GM18520 (cell line): ENCODE data around the gene MS4A13.
"Not testable (repeated sequence)": the region's sequence is repeated elsewhere in the genome, so short reads cannot be mapped to it uniquely, and the experiment has no call there.

ENCODE experiments used
- ATAC-seq: cut with Tn5 transposase; IDR thresholded peaks from one replicate; pipeline ENCODE4 v1.9.1; 2021; ENCODE audit not compliant: unreplicated experiment

The MS4A13 gene, protein sequence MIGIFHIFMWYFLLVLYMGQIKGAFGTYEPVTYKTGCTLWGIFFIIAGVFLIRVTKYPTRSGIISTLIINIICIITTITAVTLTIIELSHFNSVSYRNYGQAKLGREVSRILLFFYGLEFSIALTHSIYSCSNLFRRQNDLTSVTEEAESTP

DNA sequence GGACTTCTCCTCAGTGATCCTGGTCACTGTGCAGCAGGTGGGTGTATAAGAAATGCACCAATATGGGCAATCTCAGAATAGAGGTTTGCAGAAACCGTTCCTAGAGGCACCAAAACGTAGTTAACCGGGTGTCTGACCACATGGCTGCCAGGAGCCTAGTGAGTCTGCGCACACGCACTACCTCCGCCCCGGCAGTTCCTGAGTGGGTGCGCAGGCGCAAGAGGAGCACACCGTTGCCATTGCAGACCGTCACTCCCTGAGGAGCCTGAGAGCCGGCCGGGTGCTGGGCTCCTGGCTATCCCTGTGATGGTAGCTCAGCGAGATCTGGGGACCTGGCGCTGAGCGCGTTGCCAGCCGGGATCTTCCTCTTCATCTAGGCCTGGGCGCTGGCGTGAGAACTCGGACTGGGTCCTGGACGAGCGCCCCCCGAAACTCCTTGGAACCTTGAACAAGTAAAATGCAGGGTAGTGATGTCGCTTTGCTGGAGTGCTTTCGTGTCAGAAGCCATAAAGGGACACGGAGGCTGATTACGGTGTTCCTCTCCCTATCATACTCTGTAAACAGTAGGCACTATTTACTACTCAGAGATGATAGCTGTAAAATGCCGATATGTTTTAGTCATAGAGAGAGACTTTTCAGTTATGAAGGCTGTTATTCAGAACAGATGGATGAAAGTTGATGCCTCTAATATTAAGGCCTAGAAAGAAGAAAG is at the start of gene MS4A13:
MS4A13 (plus strand) TSS at position 249 of the 712 bp plus-strand sequence. CDS start 2,692 bp downstream, outside the sequence.
- no peak for ATAC-seq

DNA sequence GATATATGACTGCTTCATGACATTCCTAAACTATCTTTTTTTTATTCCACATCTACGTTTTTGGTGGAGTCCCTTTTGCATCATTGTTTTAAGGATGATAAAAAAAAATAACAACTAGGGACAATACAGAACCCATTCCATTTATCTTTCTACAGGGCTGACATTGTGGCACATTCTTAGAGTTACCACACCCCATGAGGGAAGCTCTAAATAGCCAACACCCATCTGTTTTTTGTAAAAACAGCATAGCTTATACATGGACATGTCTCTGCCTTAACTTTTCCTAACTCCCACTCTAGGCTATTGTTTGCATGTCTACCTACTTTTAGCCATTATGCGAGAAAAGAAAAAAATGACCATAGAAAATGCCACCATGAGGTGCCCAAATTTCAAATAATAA is 46.4 kb upstream of the MS4A13 start:
- no peak for ATAC-seq

DNA sequence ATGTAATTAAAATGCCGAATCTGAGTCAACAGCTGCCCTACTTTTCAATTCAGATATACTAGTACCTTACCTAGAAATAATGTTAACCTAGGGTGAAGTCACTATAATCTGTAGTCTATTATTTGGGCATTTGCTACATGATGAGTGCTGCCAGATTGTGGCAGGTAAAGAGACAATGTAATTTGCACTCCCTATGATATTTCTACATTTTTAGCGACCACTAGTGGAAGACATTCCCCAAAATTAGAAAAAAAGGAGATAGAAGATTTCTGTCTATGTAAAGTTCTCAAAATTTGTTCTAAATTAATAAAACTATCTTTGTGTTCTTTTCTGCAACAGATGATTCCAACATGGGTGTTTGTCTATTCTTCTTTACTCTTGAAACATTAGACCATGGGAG is 45.5 kb upstream of the MS4A13 start:
- ATAC-seq = no peak

DNA sequence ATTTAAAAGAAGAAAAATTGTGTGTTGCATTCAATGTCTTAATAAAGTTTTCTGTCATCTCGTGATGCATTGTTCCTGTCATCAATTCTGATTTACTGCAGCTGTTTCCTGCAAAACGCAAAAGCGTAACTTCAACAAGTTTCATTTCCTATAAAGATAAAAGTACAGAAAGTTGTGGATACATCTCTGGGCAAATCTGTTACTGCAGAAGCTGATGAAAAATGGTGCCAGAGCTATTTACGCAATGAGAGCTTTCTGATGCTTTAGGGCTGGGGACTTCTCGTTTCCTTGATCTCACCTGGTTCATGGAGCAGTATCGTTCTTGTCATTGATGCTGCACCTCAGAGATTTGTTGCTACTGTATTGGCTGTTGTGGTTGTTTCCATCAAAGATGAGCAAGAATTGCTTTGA is 38.2 kb upstream of the MS4A13 start:
- ATAC-seq = no peak

DNA sequence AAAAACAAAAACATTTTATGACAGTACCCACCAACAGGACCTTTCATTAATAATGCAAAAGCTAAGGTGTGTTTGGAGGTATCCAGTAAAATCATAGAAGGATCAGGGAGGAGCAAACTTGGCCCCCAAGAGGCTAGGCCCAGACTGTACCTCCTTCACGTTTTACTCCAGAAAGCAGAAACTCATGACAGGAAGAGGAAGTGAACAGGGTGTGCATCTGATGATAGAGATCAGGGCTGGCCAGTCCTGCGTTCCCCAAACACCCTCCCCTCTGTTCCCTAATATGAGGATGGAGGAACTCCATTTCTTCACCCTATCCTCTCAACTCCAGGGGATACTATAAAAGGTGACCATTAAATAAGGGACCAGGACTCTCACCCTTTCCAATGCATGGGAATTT is 32.8 kb upstream of the MS4A13 start:
- ATAC-seq = no peak

DNA sequence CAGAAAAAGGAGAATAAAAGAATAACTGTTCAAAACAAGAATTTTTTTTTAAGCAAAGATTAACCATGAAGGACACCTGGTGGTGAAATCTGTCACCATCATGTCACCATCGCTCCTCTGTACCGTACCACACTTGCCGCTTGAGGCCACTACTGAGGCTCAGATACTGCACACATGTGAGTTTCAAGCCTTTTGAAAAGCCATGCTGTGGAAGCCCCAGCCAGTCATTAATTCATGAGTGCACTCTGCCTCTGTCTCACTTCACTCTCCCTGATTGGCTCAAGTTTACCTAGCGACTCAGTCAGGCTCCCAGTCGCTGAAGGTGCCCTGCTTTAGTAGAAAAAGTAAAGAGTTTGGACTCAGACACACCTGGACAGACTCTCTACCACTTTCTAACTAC is 29.2 kb upstream of the MS4A13 start:
- peak; percentile 94 for ATAC-seq

DNA sequence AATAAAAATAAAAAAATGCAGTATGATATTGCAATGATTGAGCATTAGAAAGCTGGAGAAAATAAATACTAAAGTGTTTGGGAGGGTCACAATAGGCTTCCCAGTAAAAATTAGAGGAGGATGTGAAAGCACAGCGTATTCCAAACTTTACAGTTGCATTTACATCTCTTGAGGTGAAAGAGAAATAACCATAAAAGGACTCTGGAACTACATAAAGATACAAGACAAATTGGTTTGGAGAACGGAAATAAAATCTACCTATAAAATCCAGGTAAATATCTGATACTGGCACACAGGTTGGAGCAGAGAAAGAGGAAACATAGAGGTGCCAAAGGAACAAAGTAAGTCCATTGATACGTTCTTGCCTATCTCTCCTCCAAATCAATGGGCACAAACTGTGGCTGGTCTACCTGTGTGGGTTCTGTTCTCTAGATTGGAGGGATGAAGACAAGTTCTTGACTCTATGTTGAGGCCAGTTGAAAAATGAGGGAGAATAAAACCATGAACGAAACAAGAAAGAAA is 22.6 kb upstream of the MS4A13 start, which contains the start of gene MS4A12:
MS4A12 (plus strand) TSS at position 291 of the 522 bp plus-strand sequence. CDS start 4,541 bp downstream, outside the sequence.
- no peak for ATAC-seq

DNA sequence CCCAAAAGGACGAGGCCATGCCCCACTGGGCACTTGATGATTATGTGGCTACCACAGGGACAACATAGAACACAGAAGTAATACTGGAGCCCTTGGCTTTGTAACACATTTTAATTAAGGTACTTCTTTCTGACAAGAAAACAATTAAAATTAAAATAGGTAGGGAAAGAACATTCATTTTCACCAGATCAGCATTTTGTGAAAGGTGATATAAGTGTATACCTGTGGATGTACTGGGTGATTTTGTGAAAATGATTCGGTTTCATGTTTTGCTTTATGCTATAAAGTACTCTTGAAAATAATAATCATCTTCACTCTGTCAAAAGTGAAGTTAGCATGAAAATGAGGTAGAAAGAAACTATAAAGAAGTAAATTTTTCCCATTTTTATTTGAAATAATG is 21.7 kb upstream of the MS4A13 start:
- no peak for ATAC-seq

DNA sequence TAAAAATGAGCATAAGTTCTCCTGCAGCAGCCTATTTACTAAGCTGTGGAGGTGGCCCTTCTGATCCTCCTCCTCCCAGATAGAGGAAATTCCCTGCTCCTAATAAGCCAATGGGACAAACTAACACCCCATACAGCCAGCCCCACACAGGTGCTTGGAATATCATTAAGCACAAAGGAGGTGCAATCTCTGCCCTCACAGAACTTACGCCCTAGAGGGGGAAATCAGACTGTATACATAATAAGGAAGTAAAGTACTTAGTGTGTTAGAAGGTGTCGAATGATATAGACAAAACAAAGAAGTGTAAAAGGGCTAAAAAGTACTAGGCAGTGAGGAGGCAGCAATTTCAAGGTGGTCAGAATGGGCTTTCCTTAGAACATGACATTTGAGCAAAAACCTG is 16.8 kb upstream of the MS4A13 start:
- ATAC-seq = no peak

DNA sequence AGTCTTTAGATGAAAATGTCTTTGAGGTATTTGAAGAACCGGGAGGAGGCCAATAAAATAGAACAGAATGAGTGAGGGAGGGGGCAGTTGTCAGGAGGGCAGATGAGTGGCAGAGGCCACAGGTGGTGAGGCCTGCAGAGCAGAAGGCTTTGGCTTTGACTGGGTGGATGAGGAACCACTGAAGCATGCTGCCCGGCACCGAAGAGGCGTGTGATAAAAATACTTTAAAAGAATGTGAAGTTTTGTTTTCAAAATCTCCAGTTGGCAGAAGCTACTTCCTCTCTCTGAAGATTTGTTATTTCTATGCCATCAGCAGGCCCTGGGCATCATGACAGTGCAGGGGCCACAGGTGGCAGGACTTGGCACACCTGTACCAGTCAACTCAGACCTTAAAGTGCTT is 16.3 kb upstream of the MS4A13 start:
- ATAC-seq = no peak

DNA sequence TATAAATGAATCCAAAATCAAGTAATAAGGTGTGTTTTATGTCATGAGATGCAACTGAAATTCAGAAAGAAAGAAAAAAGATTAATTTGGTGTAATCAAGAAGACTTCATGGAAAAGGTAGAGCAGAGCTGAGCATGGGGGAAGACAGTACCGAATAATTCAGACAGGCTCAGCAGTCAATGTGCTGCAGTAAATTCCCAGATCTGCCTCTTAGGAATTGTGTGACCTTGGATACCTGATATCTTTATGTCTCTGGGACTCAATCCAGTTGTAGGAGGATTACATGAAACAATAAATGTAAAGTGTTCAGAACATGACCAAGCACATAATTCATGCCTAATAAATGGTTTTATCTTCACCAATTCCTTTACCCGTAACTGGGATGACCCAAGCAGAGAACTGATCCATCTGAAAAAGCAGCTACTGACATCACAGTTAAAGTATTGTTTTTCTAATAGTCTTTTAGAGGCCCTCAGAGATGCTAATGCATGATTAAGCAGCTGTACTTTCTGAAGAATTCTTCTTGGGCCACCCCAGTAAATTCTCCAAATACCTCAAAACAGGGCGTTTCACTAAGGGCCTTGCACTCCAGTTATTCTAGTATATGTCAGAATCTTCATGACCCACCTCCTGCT is 14.8 kb upstream of the MS4A13 start:
- no peak for ATAC-seq

DNA sequence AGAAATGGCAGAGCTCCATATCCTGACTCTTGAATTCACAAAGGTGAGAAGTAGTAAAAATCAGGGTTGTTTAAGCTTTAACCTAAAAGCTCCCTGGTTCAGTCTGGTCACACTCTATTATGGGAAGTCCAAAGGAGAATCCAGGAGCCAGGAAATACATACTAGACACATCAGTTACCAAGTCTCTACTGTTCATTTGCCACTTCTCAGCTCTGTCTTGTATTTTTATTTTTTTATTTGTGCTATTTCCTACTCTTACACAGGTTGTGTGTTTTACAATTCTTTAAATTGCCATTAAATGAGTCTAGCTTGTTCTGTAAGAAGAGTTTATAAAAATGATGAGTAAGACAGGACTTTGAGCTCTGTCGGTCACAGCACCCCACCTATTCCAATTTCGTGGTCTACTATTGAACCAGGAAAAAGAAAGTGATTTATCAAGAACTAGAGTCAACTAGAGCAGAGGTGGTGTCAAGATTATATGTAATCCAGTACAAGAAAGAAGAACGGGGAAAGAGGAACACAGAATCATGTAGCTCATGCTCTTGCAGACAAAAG is 12.9 kb upstream of the MS4A13 start:
- ATAC-seq = no peak

DNA sequence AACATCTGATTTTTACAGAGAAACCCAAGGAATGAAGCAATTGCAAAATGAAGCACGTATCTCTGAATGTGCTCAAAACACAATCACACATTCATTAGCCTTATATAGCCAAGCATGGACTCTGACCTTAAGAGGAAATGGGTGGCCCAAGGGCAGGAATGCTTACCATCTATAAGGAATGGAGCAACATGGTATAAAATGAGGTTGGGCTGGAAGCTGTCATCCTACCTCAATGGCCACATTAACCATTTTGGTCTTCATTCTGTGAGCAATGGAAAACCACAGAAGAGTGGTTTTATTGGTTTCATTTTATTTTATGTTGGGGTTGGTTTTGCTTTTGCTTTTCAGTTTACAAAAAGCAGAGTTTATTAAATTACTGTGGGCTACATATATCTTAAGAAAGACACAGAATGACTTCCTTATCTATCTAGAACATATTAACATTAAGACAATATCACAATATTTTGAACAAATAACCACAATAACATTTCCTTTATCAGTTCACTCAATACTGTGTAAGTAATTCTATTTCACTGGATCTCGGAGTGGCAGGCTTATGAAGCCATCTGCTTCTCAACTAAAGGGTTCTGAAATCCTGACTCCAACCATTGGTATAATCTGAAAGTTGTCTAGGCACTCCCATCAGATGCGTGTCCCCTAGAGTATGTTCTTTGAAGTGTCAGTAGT is 10.8 kb upstream of the MS4A13 start:
- ATAC-seq = no peak

DNA sequence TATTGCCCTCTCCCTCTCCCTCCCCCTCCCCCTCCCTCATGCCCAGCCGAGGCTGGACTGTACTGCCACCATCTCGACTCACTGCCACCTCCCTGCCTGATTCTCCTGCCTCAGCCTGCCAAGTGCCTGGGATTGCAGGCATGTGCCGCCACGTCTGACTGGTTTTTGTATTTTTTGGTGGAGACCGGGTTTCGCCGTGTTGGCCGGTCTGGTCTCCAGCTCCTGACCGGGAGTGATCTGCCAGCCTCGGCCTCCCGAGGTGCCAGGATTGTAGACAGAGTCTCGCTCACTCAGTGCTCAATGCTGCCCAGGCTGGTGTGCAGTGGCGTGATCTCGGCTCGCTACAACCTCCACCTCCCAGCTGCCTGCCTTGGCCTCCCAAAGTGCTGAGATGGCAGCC is 5.6 kb upstream of the MS4A13 start:
- not testable (repeated sequence) for ATAC-seq

DNA sequence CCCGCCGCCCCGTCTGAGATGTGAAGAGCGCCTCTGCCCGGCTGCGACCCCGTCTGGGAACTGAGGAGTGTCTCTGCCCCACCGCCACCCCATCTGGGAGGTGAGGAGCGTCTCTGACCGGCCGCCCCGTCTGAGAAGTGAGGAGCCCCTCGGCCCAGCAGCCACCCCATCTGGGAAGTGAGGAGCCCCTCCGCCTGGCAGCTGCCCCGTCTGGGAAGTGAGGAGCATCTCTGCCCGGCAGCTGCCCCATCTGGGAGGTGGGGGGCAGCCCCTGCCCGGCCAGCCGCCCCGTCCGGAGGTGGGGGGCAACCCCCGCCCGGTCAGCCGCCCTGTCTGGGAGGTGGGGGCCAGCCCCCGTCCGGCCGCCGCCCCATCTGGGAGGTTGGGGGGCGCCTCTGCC is 5.0 kb upstream of the MS4A13 start:
- ATAC-seq = not testable (repeated sequence)

DNA sequence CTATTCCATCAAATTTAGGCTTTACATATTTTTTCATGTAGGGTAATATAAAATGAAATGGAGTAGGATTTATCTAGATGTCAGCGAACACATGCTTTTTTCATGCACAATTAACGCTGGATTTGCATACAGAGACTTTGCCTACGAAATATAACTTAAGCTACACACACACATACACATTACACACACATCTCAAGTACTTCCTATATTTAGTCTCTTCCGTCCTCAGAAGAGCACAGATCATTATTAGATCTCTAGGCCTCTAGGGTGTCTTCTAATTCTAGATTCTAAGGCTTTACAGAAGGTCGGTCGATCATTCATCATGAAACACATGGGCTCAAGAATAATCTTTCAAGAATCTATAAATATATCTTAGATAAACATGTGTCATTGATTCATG is 3.8 kb upstream of the MS4A13 start:
- no peak for ATAC-seq

DNA sequence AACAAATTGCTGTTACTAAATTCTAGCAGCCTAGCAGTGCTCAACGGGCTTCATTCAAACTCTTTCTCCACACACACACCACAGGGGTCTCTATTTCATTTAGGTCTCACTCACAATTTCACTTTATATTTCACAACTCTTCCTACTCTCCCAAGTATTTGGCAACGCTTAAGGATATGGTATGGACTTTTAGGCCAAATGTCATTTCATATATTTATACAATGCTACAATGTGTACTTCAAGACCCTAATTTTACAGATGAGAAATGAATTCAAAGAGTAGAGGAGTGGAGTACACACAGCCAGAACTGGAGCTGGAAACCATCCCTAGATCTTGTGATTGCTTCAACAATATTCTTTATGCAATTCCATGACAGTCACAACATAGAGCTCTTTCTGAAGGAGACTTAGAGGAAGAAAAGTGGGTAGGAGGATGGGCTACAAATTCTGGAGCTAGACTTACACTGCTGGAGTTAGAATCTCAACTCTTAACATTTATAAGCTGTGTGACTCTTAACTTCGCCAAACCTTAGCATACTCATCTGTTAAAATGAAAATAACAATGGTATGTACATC is 2.5 kb upstream of the MS4A13 start:
- ATAC-seq = no peak

DNA sequence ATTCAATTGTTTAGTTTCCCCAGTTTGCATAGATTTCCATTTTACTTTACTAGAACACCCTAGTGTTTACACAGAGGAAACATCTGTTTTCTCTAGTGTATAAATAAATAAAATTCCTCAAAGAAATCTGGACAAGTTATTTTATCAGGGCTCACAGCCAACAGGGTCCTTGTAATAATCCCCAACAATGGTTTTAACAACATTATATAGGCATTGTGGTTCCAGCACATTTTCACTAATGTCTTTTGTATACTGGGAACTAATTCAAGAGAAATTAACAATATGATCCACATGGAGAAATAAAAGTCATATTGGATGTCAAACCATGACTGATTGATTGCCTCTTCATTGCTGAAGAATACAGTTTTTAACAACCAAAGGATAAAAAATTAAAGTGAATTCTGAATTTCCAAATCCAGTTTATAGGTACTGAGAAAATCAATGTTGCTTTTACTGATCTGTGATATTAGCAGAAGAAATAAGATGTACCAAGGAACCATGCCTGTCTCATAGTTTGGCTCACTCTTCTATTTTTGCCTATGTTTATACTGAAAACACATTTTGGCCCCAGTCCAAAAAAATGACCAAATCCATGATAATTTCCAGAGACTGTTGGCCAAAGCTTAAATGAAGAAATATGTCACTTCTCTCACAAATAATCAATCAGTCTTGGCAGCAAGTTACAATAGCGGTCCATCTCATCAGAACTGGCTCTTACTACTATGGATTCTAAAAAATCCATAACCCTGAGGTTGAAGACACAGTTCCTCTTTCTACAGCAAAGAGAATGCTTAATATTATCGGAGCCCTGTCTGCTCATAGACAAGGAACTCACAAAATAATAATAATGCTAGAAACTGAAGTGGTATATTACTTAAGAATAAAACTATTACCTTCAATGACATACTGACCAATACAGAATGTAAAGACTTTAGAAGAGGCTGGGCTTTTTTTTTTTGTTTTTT is 1.4 kb upstream of the MS4A13 start:
- no peak for ATAC-seq

DNA sequence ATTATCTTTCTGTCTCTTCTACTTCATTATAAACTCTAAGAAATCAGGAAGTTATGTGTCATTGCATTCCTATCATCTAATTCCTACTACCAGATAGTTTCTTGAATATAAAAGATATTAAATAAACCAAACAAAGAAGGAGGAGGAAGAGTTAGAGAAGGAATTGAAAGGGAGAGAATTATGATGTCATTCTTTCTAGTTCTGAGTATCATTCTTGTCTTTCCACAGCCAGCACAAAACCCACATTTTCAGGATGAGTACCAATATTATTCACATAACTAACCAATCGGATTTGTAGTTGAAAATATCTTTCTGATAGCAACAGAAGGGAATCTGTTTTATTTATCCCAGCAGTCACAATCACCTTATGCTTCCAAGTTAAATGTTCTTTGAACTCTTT is 13.3 kb downstream of the MS4A13 start:
- ATAC-seq = no peak

DNA sequence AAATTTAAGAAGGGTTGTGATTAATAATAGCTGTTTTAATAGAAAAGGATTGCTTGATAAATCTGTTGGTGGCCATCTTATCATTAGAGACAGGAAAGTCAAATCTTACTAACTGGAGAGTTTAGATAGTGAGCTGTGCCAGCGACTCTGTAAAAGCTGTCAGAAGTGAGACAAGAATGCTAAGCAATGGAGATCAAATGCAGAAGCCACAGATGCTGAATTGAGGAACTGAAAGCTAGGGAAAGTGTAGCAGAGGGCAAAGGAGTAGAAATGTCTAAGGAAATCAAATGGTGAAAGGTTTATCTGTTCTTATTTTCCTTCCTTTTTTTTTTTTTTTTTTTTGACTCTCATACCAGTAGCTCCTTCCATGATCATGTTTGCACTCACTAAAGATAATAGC is 13.7 kb downstream of the MS4A13 start:
- ATAC-seq = no peak
